Neutrophil (primary cell): Measurements from ENCODE around the gene ITIH1.
"Not testable (repeated sequence)": the region's sequence is repeated elsewhere in the genome, so short reads cannot be mapped to it uniquely, and the experiment has no call there.

Experiments
- H3K27ac ChIP-seq: fragments of 200-600 bp; sonication (generic); 2 replicates; pipeline ENCODE4 v1.5.1; 2016; ENCODE audit warnings: mild to moderate bottlenecking, moderate library complexity
- H3K27me3 ChIP-seq: fragments of 200-600 bp; sonication (generic); 2 replicates; pipeline ENCODE4 v1.6.0; 2016; ENCODE audit warnings: mild to moderate bottlenecking
- H3K36me3 ChIP-seq: fragments of 200-600 bp; sonication (generic); 2 replicates; pipeline ENCODE4 v1.5.1; 2017
- H3K4me1 ChIP-seq, 2 experiments: fragments of 200-600 bp in 1 of 2; sonication (generic) in 1 of 2; 1 replicate in 1 of 2; 2 replicates in 1 of 2; pipeline versions ENCODE4 v1.5.1 to v1.6.1; 2013 to 2016; ENCODE audit warnings: low read depth in 1 of 2, low read length in 1 of 2, mild to moderate bottlenecking in 1 of 2, moderate library complexity in 1 of 2; ENCODE audit not compliant: control insufficient read depth in 1 of 2, insufficient read depth in 1 of 2
- H3K4me3 ChIP-seq, 2 experiments: fragments of 200-600 bp in 1 of 2; sonication (generic) in 1 of 2; 1 replicate in 1 of 2; 2 replicates in 1 of 2; pipeline ENCODE4 v1.5.1; 2013 to 2016; ENCODE audit warnings: low read depth in 1 of 2, low read length in 1 of 2, mild to moderate bottlenecking in 1 of 2, moderate library complexity in 1 of 2
- H3K9me3 ChIP-seq: fragments of 200-600 bp; sonication (generic); 2 replicates; pipeline ENCODE4 v1.5.1; 2016
- CTCF ChIP-seq: fragments of 200-600 bp; sonication (generic); IDR thresholded peaks from 2 replicates; pipeline ENCODE4 v1.5.1; 2016; ENCODE audit warnings: antibody characterized with exemption

Gene ITIH1

GRCh38 chr3:52777127-52777958 lies at the start of gene ITIH1:
TSS of gene ITIH1 (plus strand) at chr3:52777599. CDS start at chr3:52777616, 17 bp downstream.
- no peak within 1 kb of the TSS for H3K4me3 ChIP-seq
- no peaks in the 10 kb centered on the region for H3K9me3 ChIP-seq
- no peak within 1 kb of the TSS for H3K27ac ChIP-seq
- no peaks in the 10 kb centered on the region for H3K4me1 ChIP-seq
- H3K36me3 ChIP-seq = no peaks in the 10 kb centered on the region
- no peaks in the 10 kb centered on the region for H3K27me3 ChIP-seq
- no peak for TF ChIP-seq CTCF

- H3K9me3 ChIP-seq, H3K4me1 ChIP-seq, H3K36me3 ChIP-seq, H3K4me3 ChIP-seq, H3K27me3 ChIP-seq, H3K27ac ChIP-seq: not testable (repeated sequence)
Measured at GRCh38 chr3:52728753-52729152, 48.6 kb upstream of the ITIH1 start.

DNA sequence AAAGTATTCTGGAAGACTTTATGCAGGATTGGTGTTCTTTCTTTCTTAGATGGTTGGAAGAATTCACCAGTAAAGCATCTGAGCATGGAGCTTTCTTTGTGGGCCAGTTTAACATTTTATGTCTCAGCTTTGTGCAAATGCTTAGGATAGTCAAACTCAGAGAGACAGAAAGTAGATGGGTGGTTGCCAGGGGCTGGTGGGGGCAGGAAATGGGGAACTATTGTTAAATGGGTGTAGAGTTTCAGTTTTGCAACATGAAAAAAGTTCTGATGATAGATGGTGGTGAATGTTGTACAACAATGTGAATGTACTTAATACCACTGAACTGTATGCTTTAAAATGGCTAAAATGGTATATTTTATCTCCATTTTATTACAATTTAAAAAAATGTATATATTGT lies 46.7 kb upstream of the ITIH1 start:
- no peak for TF ChIP-seq CTCF
- Histone ChIP-seq H3K9me3 (peaks cover 9% of the 10 kb centered on the region), H3K36me3 (peaks cover 14% of the 10 kb centered on the region), H3K4me3 (no peak overlapping the region), H3K4me1 (no peaks in the 10 kb centered on the region), H3K27ac (no peak overlapping the region), H3K27me3 (no peaks in the 10 kb centered on the region)

GRCh38 chr3:52731590-52731989 lies 45.8 kb upstream of the ITIH1 start:
- Histone ChIP-seq H3K36me3 (peaks cover 21% of the 10 kb centered on the region), H3K9me3 (peaks cover 9% of the 10 kb centered on the region), H3K27ac (no peak overlapping the region), H3K4me1 (no peaks in the 10 kb centered on the region), H3K27me3 (no peaks in the 10 kb centered on the region), H3K4me3 (no peak overlapping the region)
- TF ChIP-seq CTCF = no peak

DNA sequence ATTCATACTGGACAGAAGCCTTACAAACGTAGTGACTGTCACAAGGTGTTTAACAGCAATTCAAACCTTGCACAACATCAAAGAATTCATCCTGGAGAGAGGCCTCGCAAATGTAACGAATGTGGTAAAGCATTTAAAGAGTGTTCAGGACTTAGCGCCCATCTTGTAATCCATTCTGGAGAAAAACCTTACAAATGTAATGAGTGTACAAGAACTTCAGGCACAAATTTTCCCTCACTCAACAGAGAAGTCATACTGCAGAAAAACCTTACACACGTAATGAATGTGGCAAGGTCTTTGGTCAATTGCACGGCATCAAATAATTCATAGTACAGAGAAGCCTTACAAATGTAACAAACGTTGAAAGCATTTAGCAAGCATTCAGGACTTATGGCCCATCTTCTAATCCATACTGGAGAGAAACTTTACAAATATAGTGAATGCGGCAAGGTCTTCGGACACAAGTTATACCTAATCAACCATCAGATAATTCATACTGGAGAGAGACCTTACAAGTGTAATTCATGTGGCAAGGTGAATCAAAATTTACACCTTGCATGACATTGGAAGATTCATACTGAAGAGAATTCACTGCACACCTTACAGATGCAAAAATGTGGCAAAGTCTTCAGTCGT lies 44.0 kb upstream of the ITIH1 start:
- peaks cover 5% of the 10 kb centered on the region for H3K9me3 ChIP-seq
- H3K36me3 ChIP-seq = peaks cover 22% of the 10 kb centered on the region
- no peaks in the 10 kb centered on the region for H3K4me1 ChIP-seq
- H3K4me3 ChIP-seq = no peak overlapping the region
- no peak overlapping the region for H3K27ac ChIP-seq
- no peak for TF ChIP-seq CTCF
- H3K27me3 ChIP-seq = no peaks in the 10 kb centered on the region

- H3K9me3 ChIP-seq = no peaks in the 10 kb centered on the region
- no peak overlapping the region for H3K4me3 ChIP-seq
- H3K27me3 ChIP-seq = no peaks in the 10 kb centered on the region
- no peak overlapping the region for H3K27ac ChIP-seq
- no peak for TF ChIP-seq CTCF
- H3K36me3 ChIP-seq = peaks cover 49% of the 10 kb centered on the region
- no peaks in the 10 kb centered on the region for H3K4me1 ChIP-seq
Measured at GRCh38 chr3:52739730-52740129, 37.7 kb upstream of the ITIH1 start.
